Esophagus squamous epithelium (tissue), 4 donors: ENCODE data around the gene PLEKHM1.

Source experiments
- CTCF ChIP-seq, 6 experiments: fragments of 450-650 bp in 4 of 6; fragments of 200-600 bp in 2 of 6; sonication (generic) in 2 of 6; IDR thresholded peaks; one replicate each; pipeline ENCODE4 v1.5.1; 2016 to 2019; ENCODE audit warnings: antibody characterized with exemption in 6 of 6, mild to moderate bottlenecking in 4 of 6, moderate library complexity in 4 of 6
- POLR2A ChIP-seq, 4 donors: fragments of 450-650 bp; IDR thresholded peaks; one replicate each; pipeline ENCODE4 v1.6.1; 2017; ENCODE audit warnings: antibody characterized with exemption in 4 of 4, mild to moderate bottlenecking in 4 of 4, moderate library complexity in 3 of 4

- TF ChIP-seq CTCF (IDR thresholded peaks at IDR 0.05): no peak
- no peak for TF ChIP-seq POLR2A (IDR thresholded peaks at IDR 0.05)
Observed at GRCh38 chr17:45406107-45406506, 84.4 kb downstream of the PLEKHM1 start.
